HepG2 (cell line): ENCODE measurements around the gene MTCH2. TPM values are rescaled to one million over a fixed set of nuclear protein-coding genes. Genes with fewer than 3 reads are reported as not detected.

ENCODE experiments used
- ATAD3A ChIP-seq: sonication (generic); formaldehyde crosslinking; IDR thresholded peaks from 2 replicates; pipeline ENCODE4 v1.4.0; 2020; ENCODE audit warnings: missing genetic modification reagents
- ATF7-NPFF ChIP-seq: sonication (generic); formaldehyde crosslinking; IDR thresholded peaks from 2 replicates; pipeline ENCODE4 v1.8.1; 2023; ENCODE audit warnings: mild to moderate bottlenecking, low read depth, missing genetic modification reagents, moderate library complexity
- CHD2 ChIP-seq: IDR thresholded peaks from 2 replicates; pipeline ENCODE4 v1.6.1; 2011; ENCODE audit warnings: low read depth, low read length, improper control_type of control experiment
- HOXA3 ChIP-seq: sonication (generic); formaldehyde crosslinking; IDR thresholded peaks from 2 replicates; pipeline ENCODE4 v1.5.0; 2020; ENCODE audit warnings: missing genetic modification reagents
- KLF11 ChIP-seq: IDR thresholded peaks from 2 replicates; pipeline ENCODE4 v1.6.1; 2016; ENCODE audit warnings: missing compliant biosample characterization
- MIXL1 ChIP-seq: IDR thresholded peaks from 2 replicates; pipeline ENCODE4 v1.6.1; 2016
- NR2F1 ChIP-seq, 2 experiments: fragments of 450-650 bp in 1 of 2; formaldehyde crosslinking in 1 of 2; IDR thresholded peaks; 2 replicates each; pipeline versions ENCODE4 v1.5.0 to v1.6.1; 2016 to 2020; ENCODE audit warnings: mild to moderate bottlenecking in 1 of 2, missing compliant biosample characterization in 1 of 2, missing genetic modification reagents in 1 of 2, moderate library complexity in 1 of 2
- PHF21A ChIP-seq: sonication (generic); formaldehyde crosslinking; IDR thresholded peaks from 2 replicates; pipeline ENCODE4 v1.5.0; 2020; ENCODE audit warnings: mild to moderate bottlenecking, missing genetic modification reagents
- RBAK ChIP-seq: sonication (generic); formaldehyde crosslinking; IDR thresholded peaks from 2 replicates; pipeline ENCODE4 v1.5.1; 2020; ENCODE audit warnings: mild to moderate bottlenecking, missing genetic modification reagents
- SIN3B ChIP-seq: fragments of 150-350 bp; IDR thresholded peaks from 2 replicates; pipeline ENCODE4 v1.6.1; 2014; ENCODE audit warnings: low read length
- TMF1 ChIP-seq: sonication (generic); formaldehyde crosslinking; IDR thresholded peaks from 2 replicates; pipeline ENCODE4 v1.8.1; 2022; ENCODE audit warnings: low read depth, missing genetic modification reagents
- ZFP90 ChIP-seq: sonication (generic); formaldehyde crosslinking; IDR thresholded peaks from 2 replicates; pipeline ENCODE4 v1.8.0; 2022; ENCODE audit warnings: missing genetic modification reagents, mild to moderate bottlenecking, inconsistent platforms, borderline replicate concordance
- ZNF224 ChIP-seq: sonication (generic); formaldehyde crosslinking; IDR thresholded peaks from 2 replicates; pipeline ENCODE4 v1.5.0; 2020; ENCODE audit warnings: mild to moderate bottlenecking, missing genetic modification reagents
- ZNF234 ChIP-seq: sonication (generic); formaldehyde crosslinking; conservative IDR thresholded peaks from 2 replicates; pipeline ENCODE4 v1.5.1; 2020; ENCODE audit warnings: mild to moderate bottlenecking, missing genetic modification reagents
- ZNF44 ChIP-seq: sonication (generic); formaldehyde crosslinking; IDR thresholded peaks from 2 replicates; pipeline ENCODE4 v1.5.1; 2020; ENCODE audit warnings: mild to moderate bottlenecking, missing genetic modification reagents
- ZNF598 ChIP-seq: sonication (generic); formaldehyde crosslinking; IDR thresholded peaks from 2 replicates; pipeline ENCODE4 v1.5.1; 2020; ENCODE audit warnings: mild to moderate bottlenecking, missing genetic modification reagents, borderline replicate concordance
- ZNF619 ChIP-seq: sonication (generic); formaldehyde crosslinking; IDR thresholded peaks from 2 replicates; pipeline ENCODE4 v1.4.0; 2020; ENCODE audit warnings: mild to moderate bottlenecking, missing genetic modification reagents
- ZNF768 ChIP-seq: sonication (generic); formaldehyde crosslinking; IDR thresholded peaks from 2 replicates; pipeline ENCODE4 v1.4.0; 2020; ENCODE audit warnings: missing genetic modification reagents
- ZSCAN25 ChIP-seq: sonication (generic); formaldehyde crosslinking; IDR thresholded peaks from 2 replicates; pipeline ENCODE4 v1.8.0; 2022; ENCODE audit warnings: mild to moderate bottlenecking, missing genetic modification reagents
- polyA plus RNA-seq, 8 experiments: library from polyadenylated mRNA; depleted of rRNA in 3 of 8; stranded (reverse) in 7 of 8; unstranded in 1 of 8; fragments of >200 nt; fragmentation: Illumina TruSeq in 4 of 8; extraction: Trizol in 4 of 8; gene quantifications; 2 replicates each; pipeline versions ENCODE4 v1.2.1 to v1.2.3, GENCODE V29; 2011 to 2016; ENCODE audit warnings: low read depth in 4 of 8, missing spikeins in 1 of 8, mixed read lengths in 1 of 8; ENCODE audit not compliant: insufficient read depth in 1 of 8
- total RNA-seq, 5 experiments: library from RNA; depleted of rRNA; stranded (reverse); fragments of >200 nt; fragmentation: Illumina TruSeq; extraction: Trizol; gene quantifications; 2 replicates each; pipeline ENCODE4 v1.2.3, GENCODE V29; 2016; ENCODE audit warnings: low read depth in 1 of 5
- TF ChIP-seq, protein P1 (sequence below): sonication (generic); formaldehyde crosslinking; IDR thresholded peaks from 2 replicates; pipeline ENCODE4 v1.4.0; 2020; ENCODE audit warnings: mild to moderate bottlenecking, missing genetic modification reagents
- TF ChIP-seq, protein P2 (sequence below): fragments of 450-650 bp; IDR thresholded peaks from 2 replicates; pipeline ENCODE4 v1.6.1; 2016
- TF ChIP-seq, protein P3 (sequence below): sonication (generic); formaldehyde crosslinking; IDR thresholded peaks from 2 replicates; pipeline ENCODE4 v1.5.0; 2020; ENCODE audit warnings: mild to moderate bottlenecking, missing genetic modification reagents, borderline replicate concordance
- TF ChIP-seq, protein P4 (sequence below): IDR thresholded peaks from 2 replicates; pipeline ENCODE4 v1.4.0; 2020; ENCODE audit warnings: mild to moderate bottlenecking, missing genetic modification reagents

MTCH2 gene
- total and polyA plus RNA-seq, 2 of the 13 experiments (the other 11 are each of a cell fraction or from before 2014, with no cell fraction given): 112 to 272 TPM

DNA sequence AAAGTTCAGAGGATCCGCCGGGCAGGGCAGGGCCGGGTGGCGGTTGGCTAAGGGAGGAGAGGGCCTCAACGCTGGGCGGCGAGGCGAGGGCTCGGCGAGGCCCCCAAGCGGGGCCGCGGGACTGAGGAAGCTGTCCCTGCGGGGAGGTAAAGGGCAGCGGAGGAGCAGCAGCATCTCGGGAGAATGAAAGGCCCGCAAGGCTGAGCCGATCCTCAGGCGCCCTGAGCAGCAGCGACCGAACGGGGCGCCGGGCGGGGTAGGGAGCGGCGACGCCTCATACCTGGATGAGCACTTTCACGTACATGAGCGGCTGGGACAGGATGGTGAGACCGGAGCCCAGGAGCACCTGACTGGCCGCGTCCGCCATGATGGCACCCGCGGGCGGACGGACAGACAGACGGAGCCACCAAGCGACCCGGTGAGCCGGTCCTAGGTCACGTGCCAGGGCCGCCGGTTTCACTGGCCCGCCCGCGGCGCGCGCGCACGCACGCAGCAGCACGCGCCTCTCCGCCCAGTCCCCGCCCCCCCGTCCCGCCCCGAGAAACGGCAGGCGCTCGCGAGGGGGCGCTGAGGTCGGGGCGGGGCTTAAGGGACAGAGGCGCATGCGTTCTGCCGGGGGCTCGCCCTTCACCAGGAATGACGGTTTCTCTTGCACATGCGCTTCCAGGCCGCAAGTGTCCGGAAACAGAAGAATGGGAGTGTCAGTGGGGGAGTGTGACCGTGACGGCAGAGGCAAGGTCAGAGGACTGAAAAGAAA is at the start of gene MTCH2 (continued):
- TF ChIP-seq, protein P1, sequence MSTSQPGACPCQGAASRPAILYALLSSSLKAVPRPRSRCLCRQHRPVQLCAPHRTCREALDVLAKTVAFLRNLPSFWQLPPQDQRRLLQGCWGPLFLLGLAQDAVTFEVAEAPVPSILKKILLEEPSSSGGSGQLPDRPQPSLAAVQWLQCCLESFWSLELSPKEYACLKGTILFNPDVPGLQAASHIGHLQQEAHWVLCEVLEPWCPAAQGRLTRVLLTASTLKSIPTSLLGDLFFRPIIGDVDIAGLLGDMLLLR (CRISPR knock-in tag): peak; percentile 90
- TF ChIP-seq ATF7-NPFF (CRISPR knock-in tag) (peak; percentile 96; the same call in 1 of the 2 replicates), MIXL1 (CRISPR knock-in tag) (no peak), ATAD3A (CRISPR knock-in tag) (no peak), ZFP90 (CRISPR knock-in tag) (peak; percentile 53), ZNF768 (CRISPR knock-in tag) (peak; percentile 70), ZSCAN25 (CRISPR knock-in tag) (peak; percentile 65; the same call in 1 of the 2 replicates), ZNF619 (no peak), CHD2 (peak; percentile 87), NR2F1 (CRISPR knock-in tag; IDR thresholded peaks at IDR 0.05) (peak; percentile 10 to 17; a peak in 2 of 4 replicates), RBAK (CRISPR knock-in tag) (no peak), ZNF44 (CRISPR knock-in tag) (peak; percentile 42; the same call in 1 of the 2 replicates), HOXA3 (peak; percentile 92), ZNF598 (CRISPR knock-in tag) (0 out of 2 replicates have a peak, but pooled peaks have one; percentile 32), KLF11 (0 out of 2 replicates have a peak, but pooled peaks have one; percentile 33), PHF21A (CRISPR knock-in tag) (no peak), TMF1 (peak; percentile 65; the same call in 1 of the 2 replicates), SIN3B (no peak), ZNF224 (no peak), ZNF234 (CRISPR knock-in tag) (peak; percentile 86)
- TF ChIP-seq, protein P2, sequence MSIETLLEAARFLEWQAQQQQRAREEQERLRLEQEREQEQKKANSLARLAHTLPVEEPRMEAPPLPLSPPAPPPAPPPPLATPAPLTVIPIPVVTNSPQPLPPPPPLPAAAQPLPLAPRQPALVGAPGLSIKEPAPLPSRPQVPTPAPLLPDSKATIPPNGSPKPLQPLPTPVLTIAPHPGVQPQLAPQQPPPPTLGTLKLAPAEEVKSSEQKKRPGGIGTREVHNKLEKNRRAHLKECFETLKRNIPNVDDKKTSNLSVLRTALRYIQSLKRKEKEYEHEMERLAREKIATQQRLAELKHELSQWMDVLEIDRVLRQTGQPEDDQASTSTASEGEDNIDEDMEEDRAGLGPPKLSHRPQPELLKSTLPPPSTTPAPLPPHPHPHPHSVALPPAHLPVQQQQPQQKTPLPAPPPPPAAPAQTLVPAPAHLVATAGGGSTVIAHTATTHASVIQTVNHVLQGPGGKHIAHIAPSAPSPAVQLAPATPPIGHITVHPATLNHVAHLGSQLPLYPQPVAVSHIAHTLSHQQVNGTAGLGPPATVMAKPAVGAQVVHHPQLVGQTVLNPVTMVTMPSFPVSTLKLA: peak; percentile 38; the same call in 1 of the 2 replicates
- TF ChIP-seq, protein P3, sequence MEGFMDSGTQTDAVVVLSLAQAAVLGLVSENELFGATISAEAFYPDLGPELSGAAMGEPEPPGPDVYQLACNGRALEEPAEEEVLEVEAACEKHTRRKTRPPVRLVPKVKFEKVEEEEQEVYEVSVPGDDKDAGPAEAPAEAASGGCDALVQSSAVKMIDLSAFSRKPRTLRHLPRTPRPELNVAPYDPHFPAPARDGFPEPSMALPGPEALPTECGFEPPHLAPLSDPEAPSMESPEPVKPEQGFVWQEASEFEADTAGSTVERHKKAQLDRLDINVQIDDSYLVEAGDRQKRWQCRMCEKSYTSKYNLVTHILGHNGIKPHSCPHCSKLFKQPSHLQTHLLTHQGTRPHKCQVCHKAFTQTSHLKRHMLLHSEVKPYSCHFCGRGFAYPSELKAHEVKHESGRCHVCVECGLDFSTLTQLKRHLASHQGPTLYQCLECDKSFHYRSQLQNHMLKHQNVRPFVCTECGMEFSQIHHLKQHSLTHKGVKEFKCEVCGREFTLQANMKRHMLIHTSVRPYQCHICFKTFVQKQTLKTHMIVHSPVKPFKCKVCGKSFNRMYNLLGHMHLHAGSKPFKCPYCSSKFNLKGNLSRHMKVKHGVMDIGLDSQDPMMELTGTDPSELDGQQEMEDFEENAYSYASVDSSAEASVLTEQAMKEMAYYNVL (CRISPR knock-in tag): no peak
- TF ChIP-seq, protein P4, sequence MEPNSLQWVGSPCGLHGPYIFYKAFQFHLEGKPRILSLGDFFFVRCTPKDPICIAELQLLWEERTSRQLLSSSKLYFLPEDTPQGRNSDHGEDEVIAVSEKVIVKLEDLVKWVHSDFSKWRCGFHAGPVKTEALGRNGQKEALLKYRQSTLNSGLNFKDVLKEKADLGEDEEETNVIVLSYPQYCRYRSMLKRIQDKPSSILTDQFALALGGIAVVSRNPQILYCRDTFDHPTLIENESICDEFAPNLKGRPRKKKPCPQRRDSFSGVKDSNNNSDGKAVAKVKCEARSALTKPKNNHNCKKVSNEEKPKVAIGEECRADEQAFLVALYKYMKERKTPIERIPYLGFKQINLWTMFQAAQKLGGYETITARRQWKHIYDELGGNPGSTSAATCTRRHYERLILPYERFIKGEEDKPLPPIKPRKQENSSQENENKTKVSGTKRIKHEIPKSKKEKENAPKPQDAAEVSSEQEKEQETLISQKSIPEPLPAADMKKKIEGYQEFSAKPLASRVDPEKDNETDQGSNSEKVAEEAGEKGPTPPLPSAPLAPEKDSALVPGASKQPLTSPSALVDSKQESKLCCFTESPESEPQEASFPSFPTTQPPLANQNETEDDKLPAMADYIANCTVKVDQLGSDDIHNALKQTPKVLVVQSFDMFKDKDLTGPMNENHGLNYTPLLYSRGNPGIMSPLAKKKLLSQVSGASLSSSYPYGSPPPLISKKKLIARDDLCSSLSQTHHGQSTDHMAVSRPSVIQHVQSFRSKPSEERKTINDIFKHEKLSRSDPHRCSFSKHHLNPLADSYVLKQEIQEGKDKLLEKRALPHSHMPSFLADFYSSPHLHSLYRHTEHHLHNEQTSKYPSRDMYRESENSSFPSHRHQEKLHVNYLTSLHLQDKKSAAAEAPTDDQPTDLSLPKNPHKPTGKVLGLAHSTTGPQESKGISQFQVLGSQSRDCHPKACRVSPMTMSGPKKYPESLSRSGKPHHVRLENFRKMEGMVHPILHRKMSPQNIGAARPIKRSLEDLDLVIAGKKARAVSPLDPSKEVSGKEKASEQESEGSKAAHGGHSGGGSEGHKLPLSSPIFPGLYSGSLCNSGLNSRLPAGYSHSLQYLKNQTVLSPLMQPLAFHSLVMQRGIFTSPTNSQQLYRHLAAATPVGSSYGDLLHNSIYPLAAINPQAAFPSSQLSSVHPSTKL (CRISPR knock-in tag): peak; percentile 65
